Neuronal stem cell (in vitro differentiated cells): ENCODE measurements around the gene ILKAP.

Experiments used
- DNase-seq: peaks from one replicate; pipeline ENCODE4 v3.0.0-alpha.2; 2013; ENCODE audit warnings: low spot score
- H2AFZ ChIP-seq: one replicate; pipeline ENCODE4 v1.6.1; 2013; ENCODE audit warnings: mild to moderate bottlenecking, low read length, inconsistent platforms
- H2AK5ac ChIP-seq: 2 replicates; pipeline ENCODE4 v1.6.1; 2013; ENCODE audit warnings: low read depth, mild to moderate bottlenecking, inconsistent platforms, low read length, moderate library complexity, mixed read lengths
- H2BK120ac ChIP-seq: 2 replicates; pipeline ENCODE4 v1.6.1; 2013; ENCODE audit warnings: low read depth, mild to moderate bottlenecking, inconsistent platforms, low read length, moderate library complexity, mixed read lengths
- H2BK12ac ChIP-seq: one replicate; pipeline ENCODE4 v1.6.1; 2013; ENCODE audit warnings: low read length, inconsistent platforms
- H2BK15ac ChIP-seq: 2 replicates; pipeline ENCODE4 v1.6.1; 2013; ENCODE audit warnings: mild to moderate bottlenecking, low read length, inconsistent platforms, mixed read lengths
- H2BK5ac ChIP-seq: one replicate; pipeline ENCODE4 v1.6.1; 2013; ENCODE audit warnings: inconsistent platforms, mild to moderate bottlenecking, low read length, moderate library complexity
- H3K14ac ChIP-seq: one replicate; pipeline ENCODE4 v1.6.1; 2013; ENCODE audit warnings: low read length, inconsistent platforms
- H3K18ac ChIP-seq: 2 replicates; pipeline ENCODE4 v1.6.1; 2013; ENCODE audit warnings: low read length, inconsistent platforms
- H3K23ac ChIP-seq: 2 replicates; pipeline ENCODE4 v1.6.1; 2013; ENCODE audit warnings: low read depth, mild to moderate bottlenecking, mixed read lengths, low read length, inconsistent platforms; ENCODE audit not compliant: poor library complexity
- H3K27ac ChIP-seq: replicated peaks from 3 replicates; pipeline ENCODE4 v1.5.1; 2013; ENCODE audit warnings: low read length, inconsistent platforms
- H3K27me3 ChIP-seq, 3 experiments: 2 replicates each; pipeline ENCODE4 v1.6.1; 2013; ENCODE audit warnings: low read length in 3 of 3, mild to moderate bottlenecking in 2 of 3, inconsistent platforms in 1 of 3, low read depth in 1 of 3, mixed read lengths in 1 of 3, moderate library complexity in 1 of 3; ENCODE audit not compliant: control insufficient read depth in 3 of 3, insufficient read depth in 3 of 3
- H3K36me3 ChIP-seq, 2 donors: replicated peaks in 1 of 2; 2 replicates each; pipeline ENCODE4 v1.6.1; 2013; ENCODE audit warnings: low read length in 2 of 2; ENCODE audit not compliant: control insufficient read depth in 2 of 2, insufficient read depth in 2 of 2
- H3K4ac ChIP-seq: 2 replicates; pipeline ENCODE4 v1.6.1; 2013; ENCODE audit warnings: inconsistent platforms, mild to moderate bottlenecking, low read length, moderate library complexity
- H3K4me1 ChIP-seq, 2 donors: 1 replicate in 1 of 2; 2 replicates in 1 of 2; pipeline ENCODE4 v1.6.1; 2013; ENCODE audit warnings: low read length in 2 of 2, low read depth in 1 of 2; ENCODE audit not compliant: control insufficient read depth in 2 of 2, insufficient read depth in 1 of 2
- H3K4me2 ChIP-seq: one replicate; pipeline ENCODE4 v1.6.1; 2013; ENCODE audit warnings: mild to moderate bottlenecking, low read length, inconsistent platforms; ENCODE audit not compliant: insufficient read depth, poor library complexity, severe bottlenecking
- H3K4me3 ChIP-seq, 2 donors: 2 replicates each; pipeline ENCODE4 v1.5.1; 2013; ENCODE audit warnings: low read length in 2 of 2, mild to moderate bottlenecking in 2 of 2, inconsistent platforms in 1 of 2, moderate library complexity in 1 of 2
- H3K79me1 ChIP-seq: one replicate; pipeline ENCODE4 v1.6.1; 2013; ENCODE audit warnings: low read depth, mild to moderate bottlenecking, inconsistent platforms, low read length, moderate library complexity
- H3K9ac ChIP-seq: one replicate; pipeline ENCODE4 v1.6.1; 2013; ENCODE audit warnings: mild to moderate bottlenecking, low read depth, low read length, inconsistent platforms; ENCODE audit not compliant: poor library complexity
- H3K9me3 ChIP-seq, 2 donors: replicated peaks in 1 of 2; 2 replicates each; pipeline versions ENCODE3 to v1.6.1; 2013; ENCODE audit warnings: low read length in 2 of 2, mild to moderate bottlenecking in 2 of 2, inconsistent platforms in 1 of 2, low read depth in 1 of 2, mixed read lengths in 1 of 2, moderate library complexity in 1 of 2; ENCODE audit not compliant: control insufficient read depth in 2 of 2, insufficient read depth in 1 of 2
- H4K8ac ChIP-seq: one replicate; pipeline ENCODE4 v1.6.1; 2013; ENCODE audit warnings: low read depth, mild to moderate bottlenecking, inconsistent platforms, low read length, moderate library complexity
- H4K91ac ChIP-seq: one replicate; pipeline ENCODE4 v1.6.1; 2013; ENCODE audit warnings: low read length, low read depth, mild to moderate bottlenecking, inconsistent platforms; ENCODE audit not compliant: poor library complexity
- WGBS, 2 donors: extraction: QIAGEN DNeasy Blood & Tissue Kit; methylation state at CpG; one replicate each; pipeline ENCODE4 v1.1.7; 2013; ENCODE audit warnings: missing lambda C conversion rate in 2 of 2, mixed read lengths in 1 of 2; ENCODE audit not compliant: insufficient read length in 2 of 2, insufficient replicate concordance in 1 of 2; ENCODE audit errors: extremely low coverage in 2 of 2; 5-methylcytosine and 5-hydroxymethylcytosine counted together

The ILKAP gene

GRCh38 chr2:238123218-238123971, 80.1 kb downstream of the ILKAP start:
- Histone ChIP-seq H2BK12ac (no peak overlapping the region), H3K4me3 (no peak overlapping the region), H3K79me1 (peaks cover 6% of the 10 kb centered on the region), H3K27ac (no peak overlapping the region), H2BK120ac (no peak overlapping the region), H2BK5ac (no peak overlapping the region), H3K4me1 (peaks cover 4 to 15% of the 10 kb centered on the region in 2 donors), H2AK5ac (peak overlapping the region; percentile 91), H3K9me3 (peaks cover 0 to 5% of the 10 kb centered on the region in 2 donors), H3K23ac (peak overlapping the region; percentile 62), H3K14ac (peak overlapping the region; percentile 82), H3K18ac (peak overlapping the region; percentile 80), H3K4me2 (no peak overlapping the region), H4K8ac (no peak overlapping the region), H3K4ac (no peak overlapping the region), H2AFZ (no peak overlapping the region), H3K9ac (peak overlapping the region; percentile 21), H3K36me3 (peaks cover 0 to 2% of the 10 kb centered on the region in 2 donors), H3K27me3 (peaks cover 0 to 20% (median 0%) of the 10 kb centered on the region in 3 experiments), H2BK15ac (peak overlapping the region; percentile 98), H4K91ac (no peak overlapping the region)
- DNase-seq = no peak
- WGBS, 2 donors = no CpG with 5 or more reads among the region's 22 CpGs

- Histone ChIP-seq H3K27ac (no peak overlapping the region), H3K36me3 (peaks cover 0 to 2% of the 10 kb centered on the region in 2 donors), H3K9ac (peak overlapping the region; percentile 80), H3K18ac (peak overlapping the region; percentile 74), H3K14ac (peak overlapping the region; percentile 33), H2BK5ac (no peak overlapping the region), H4K8ac (no peak overlapping the region), H3K27me3 (peaks cover 0 to 25% (median 0%) of the 10 kb centered on the region in 3 experiments), H3K4me3 (no peak overlapping the region), H3K4me2 (no peak overlapping the region), H3K4ac (no peak overlapping the region), H4K91ac (no peak overlapping the region), H2BK15ac (peak overlapping the region; percentile 98), H2BK120ac (no peak overlapping the region), H2BK12ac (peak overlapping the region; percentile 80), H2AK5ac (peak overlapping the region; percentile 32), H3K79me1 (peaks cover 6% of the 10 kb centered on the region), H3K9me3 (peaks cover 0 to 5% of the 10 kb centered on the region in 2 donors), H2AFZ (no peak overlapping the region), H3K4me1 (peaks cover 4 to 14% of the 10 kb centered on the region in 2 donors), H3K23ac (peak overlapping the region; percentile 52)
- WGBS, 2 donors = no CpG with 5 or more reads among the region's 29 CpGs
- no peak for DNase-seq
These were observed 80.9 kb downstream of the ILKAP start for GRCh38 chr2:238122287-238123217.

- Histone ChIP-seq H2BK12ac (no peak overlapping the region), H3K14ac (no peak overlapping the region), H2BK15ac (no peak overlapping the region), H3K23ac (peak overlapping the region; percentile 18), H3K4me3 (no peak overlapping the region), H3K18ac (peak overlapping the region; percentile 11), H3K9ac (no peak overlapping the region), H3K36me3 (peaks cover 0 to 2% of the 10 kb centered on the region in 2 donors), H4K8ac (no peak overlapping the region), H2BK5ac (no peak overlapping the region), H3K4me1 (peaks cover 3 to 10% of the 10 kb centered on the region in 2 donors), H3K4ac (no peak overlapping the region), H3K4me2 (no peak overlapping the region), H2AFZ (no peak overlapping the region), H2AK5ac (peak overlapping the region; percentile 32), H3K27me3 (peaks cover 0 to 25% (median 0%) of the 10 kb centered on the region in 3 experiments), H2BK120ac (no peak overlapping the region), H4K91ac (no peak overlapping the region), H3K27ac (no peak overlapping the region), H3K79me1 (peaks cover 6% of the 10 kb centered on the region), H3K9me3 (peaks cover 0 to 5% of the 10 kb centered on the region in 2 donors)
- no peak for DNase-seq
- no CpG with 5 or more reads among the region's 27 CpGs for WGBS, 2 donors
These were observed 81.8 kb downstream of the ILKAP start for GRCh38 chr2:238121511-238122286.
